GM12891 (cell line): ENCODE results near the gene TAF4.
"Not testable (repeated sequence)": the region's sequence is repeated elsewhere in the genome, so short reads cannot be mapped to it uniquely, and the experiment has no call there.

Source experiments
- DNase-seq: peaks from one replicate; pipeline ENCODE4 v3.0.0; 2011; ENCODE audit warnings: low spot score; ENCODE audit not compliant: insufficient read length
- FAIRE-seq: peaks from 2 replicates; lab custom pipeline; 2011; peaks lifted over from hg19 to GRCh38; lab: Jason Lieb, UNC
- PAX5 ChIP-seq: IDR thresholded peaks from 2 replicates; pipeline ENCODE4 v1.6.1; 2011; ENCODE audit warnings: low read length, moderate library complexity, mild to moderate bottlenecking; ENCODE audit not compliant: insufficient read depth, severe bottlenecking
- POLR2A ChIP-seq: IDR thresholded peaks from 2 replicates; pipeline ENCODE4 v1.6.1; 2011; ENCODE audit warnings: low read depth, low read length, control low read depth
- POLR2AphosphoS5 ChIP-seq: IDR thresholded peaks from 2 replicates; pipeline ENCODE4 v1.6.1; 2011; ENCODE audit warnings: low read depth, low read length, control low read depth
- POU2F2 ChIP-seq: IDR thresholded peaks from 2 replicates; pipeline ENCODE4 v1.6.1; 2011; ENCODE audit warnings: low read depth, mild to moderate bottlenecking, control low read depth, low read length, moderate library complexity
- SPI1 ChIP-seq: IDR thresholded peaks from 2 replicates; pipeline ENCODE4 v1.6.1; 2011; ENCODE audit warnings: low read depth, low read length, control low read depth
- TAF1 ChIP-seq: IDR thresholded peaks from 2 replicates; pipeline ENCODE4 v1.6.1; 2011; ENCODE audit warnings: low read depth, low read length, control low read depth

Gene TAF4

DNA sequence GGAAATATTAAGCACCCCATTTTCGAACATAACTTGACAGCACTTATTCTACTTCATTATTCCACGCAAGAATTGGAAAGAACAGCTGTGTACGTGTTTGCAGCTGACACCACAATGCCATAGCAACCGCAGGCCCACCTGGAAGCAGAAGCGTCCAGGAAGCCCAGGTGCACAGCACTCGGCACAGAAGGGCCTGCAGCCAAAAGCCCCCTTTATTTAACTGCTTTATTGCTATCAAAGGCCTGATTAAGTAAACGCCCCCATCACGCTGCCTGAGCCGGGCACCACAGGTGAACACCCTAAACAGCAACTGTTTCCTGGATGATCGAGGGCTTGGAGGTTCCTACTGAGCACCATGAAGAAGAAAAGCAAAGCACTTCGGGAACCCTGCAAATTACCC lies 6.3 kb downstream of the TAF4 start:
- FAIRE-seq, result no peak
- no peak for DNase-seq
- TF ChIP-seq PAX5, result no peak
- TF ChIP-seq SPI1, result no peak
- TF ChIP-seq TAF1, result no peak
- TF ChIP-seq POLR2A, result no peak
- TF ChIP-seq POU2F2, result no peak
- no peak for TF ChIP-seq POLR2AphosphoS5

DNA sequence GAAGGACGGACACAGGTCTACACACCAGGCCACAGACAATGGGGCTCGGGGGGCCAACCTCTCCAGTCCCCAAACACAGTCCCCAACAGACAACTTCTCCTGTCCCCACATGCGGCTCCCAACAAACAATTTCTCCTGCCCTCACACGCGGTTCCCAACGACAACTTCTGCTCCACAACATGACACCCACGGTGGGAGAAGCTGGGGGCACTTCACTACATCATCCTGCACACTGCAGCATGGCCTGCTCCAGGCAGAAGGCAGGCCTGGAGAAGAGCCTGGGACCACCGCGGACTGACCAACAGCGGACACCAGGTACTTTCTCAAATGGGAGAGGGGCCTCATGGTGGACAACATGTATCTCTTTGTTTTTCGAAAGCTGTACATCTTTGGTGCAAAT lies 6.7 kb downstream of the TAF4 start:
- FAIRE-seq (no peak), DNase-seq (no peak)
- TF ChIP-seq POU2F2 (no peak), SPI1 (no peak), PAX5 (no peak), POLR2AphosphoS5 (no peak)

DNA sequence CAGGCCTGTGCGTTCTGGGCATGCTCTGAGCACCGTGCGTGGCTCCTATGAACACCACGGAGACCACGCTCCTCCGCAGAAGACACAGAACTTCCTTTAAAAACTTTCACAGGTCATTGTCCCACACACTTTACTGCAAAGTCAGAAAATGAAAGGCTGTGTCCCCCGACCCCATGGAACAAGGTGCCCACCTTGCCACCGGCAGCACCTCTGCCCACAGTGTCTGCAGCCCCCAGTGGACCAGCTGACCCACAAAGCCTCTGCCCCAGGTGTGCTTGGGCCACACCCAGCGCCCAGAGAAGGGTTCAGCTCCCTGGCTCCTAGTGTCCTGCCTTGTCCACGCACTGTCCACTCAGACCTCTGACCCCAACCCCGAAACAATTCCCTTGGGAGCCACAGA lies 8.7 kb downstream of the TAF4 start:
- no peak for FAIRE-seq
- DNase-seq, result no peak
- TF ChIP-seq PAX5, result no peak
- no peak for TF ChIP-seq POLR2AphosphoS5
- TF ChIP-seq TAF1, result no peak

DNA sequence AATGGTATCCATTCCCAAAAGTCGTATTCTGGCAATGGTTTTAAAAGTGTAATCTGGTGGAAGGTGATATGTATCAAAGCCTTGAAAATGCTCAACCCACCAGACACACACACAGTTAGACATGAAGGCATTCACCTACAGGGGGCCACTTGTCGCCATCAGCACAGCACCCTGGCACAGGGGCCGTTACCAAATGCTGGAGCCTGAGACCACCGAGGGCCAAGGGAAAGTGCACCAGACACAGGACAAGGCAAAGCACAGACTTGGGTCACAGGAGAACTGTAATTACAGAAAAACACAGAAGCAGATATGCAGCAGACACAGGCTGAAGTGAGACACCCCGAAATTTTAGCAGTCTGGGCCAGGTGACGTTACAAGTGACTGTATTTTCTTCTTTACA lies 9.3 kb downstream of the TAF4 start:
- TF ChIP-seq TAF1 (no peak), PAX5 (no peak), POLR2A (no peak), SPI1 (no peak)
- DNase-seq (no peak), FAIRE-seq (no peak)

GRCh38 chr20:62055862-62056115 lies 9.9 kb downstream of the TAF4 start:
- FAIRE-seq, DNase-seq: not testable (repeated sequence)

DNA sequence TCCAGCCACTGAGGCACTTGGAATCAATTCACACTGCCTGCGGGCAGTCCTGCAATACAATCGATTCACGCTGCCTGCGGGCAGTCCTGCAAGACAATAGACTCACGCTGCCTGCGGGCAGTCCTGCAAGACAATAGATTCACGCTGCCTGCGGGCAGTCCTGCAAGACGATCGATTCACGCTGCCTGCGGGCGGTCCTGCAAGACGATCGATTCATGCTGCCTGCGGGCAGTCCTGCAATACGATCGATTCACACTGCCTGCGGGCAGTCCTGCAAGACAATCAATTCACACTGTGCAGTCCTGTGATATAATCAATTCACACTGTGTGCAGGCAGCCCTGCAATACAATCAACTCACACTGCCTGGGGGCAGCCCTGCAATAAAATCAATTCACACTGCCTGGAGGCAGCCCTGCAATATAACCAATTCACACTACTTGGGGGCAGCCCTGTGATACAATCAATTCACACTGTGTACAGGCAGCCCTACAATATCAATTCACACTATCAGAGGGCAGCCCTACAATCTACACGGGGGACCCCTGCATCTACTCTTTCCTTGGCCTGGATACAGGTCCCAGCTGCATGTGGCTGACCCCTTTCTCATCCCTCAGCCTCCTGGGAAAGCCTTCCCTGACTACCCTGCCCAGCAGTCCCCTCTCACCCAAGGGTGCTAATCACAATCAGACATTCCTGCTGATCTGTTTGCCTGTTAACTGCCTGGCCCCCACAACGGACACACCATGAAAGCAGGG lies 10.4 kb downstream of the TAF4 start:
- TF ChIP-seq SPI1, result no peak
- TF ChIP-seq POLR2A, result no peak
- TF ChIP-seq PAX5, result no peak
- no peak for TF ChIP-seq POLR2AphosphoS5
- no peak for TF ChIP-seq TAF1
- no peak for DNase-seq
- no peak for FAIRE-seq

DNA sequence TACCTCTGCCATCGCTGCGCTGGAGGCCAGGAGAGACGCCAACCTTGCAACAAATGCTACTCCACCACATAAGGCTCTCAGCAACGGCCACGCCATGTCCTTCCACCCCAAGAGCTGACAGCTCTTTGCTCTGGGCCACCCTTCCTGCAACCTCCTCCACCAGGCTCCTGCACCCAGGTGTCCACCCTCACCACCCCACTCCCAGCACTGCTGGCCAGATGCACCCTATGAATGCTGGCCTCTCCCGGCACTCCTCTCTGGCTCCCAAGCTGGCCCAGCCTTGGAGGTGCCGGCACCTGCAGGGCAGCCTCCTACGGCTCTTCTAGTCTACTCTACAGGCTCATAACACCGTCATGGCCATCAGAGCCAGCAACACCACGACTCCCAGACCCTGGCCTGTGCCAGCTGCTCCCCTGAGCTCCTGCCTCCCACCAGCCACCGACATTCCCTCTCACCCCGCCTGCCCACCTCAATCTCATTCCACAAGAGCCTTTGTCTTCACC lies 11.2 kb downstream of the TAF4 start:
- TF ChIP-seq POLR2A (no peak), POU2F2 (no peak), SPI1 (no peak), PAX5 (no peak), TAF1 (no peak), POLR2AphosphoS5 (no peak)
- FAIRE-seq (no peak), DNase-seq (no peak)

DNA sequence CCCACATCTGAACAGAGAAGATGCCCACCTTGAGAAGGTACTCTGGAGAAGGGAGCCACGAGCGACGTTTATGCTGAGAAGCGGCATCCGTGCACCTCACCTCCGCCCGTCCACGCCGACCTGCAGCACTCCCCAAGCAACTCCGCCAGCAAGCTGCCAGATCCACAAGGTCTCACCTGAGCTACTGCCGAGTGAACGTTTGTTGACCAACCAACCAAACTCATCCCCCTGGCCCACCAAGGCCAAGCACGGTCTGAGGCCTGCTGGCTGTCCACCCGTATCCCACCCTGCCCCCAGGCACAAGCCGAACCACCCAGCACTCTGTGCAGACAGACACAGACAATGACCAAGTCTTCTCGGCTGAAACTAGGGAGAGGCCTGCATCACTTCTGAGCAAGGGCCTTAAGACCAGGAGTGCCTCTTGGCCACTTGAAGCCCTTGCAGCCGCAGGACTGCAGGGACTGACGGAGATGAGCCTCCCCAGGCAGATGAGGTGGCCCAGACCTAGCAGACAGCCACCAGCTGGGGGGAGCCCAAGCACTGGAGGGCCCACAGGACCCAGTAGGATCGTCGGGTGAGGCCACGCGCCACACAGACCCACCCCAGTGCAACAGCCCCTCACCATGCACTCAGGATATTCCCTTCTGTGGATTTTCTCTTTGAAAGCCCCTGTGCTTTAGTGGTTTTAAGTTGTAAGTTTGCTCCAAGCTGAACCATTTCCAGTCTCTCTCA lies 12.1 kb downstream of the TAF4 start:
- TF ChIP-seq POLR2AphosphoS5 (no peak), TAF1 (no peak), POLR2A (no peak), SPI1 (no peak), PAX5 (no peak)
- no peak for FAIRE-seq
- DNase-seq, result no peak

DNA sequence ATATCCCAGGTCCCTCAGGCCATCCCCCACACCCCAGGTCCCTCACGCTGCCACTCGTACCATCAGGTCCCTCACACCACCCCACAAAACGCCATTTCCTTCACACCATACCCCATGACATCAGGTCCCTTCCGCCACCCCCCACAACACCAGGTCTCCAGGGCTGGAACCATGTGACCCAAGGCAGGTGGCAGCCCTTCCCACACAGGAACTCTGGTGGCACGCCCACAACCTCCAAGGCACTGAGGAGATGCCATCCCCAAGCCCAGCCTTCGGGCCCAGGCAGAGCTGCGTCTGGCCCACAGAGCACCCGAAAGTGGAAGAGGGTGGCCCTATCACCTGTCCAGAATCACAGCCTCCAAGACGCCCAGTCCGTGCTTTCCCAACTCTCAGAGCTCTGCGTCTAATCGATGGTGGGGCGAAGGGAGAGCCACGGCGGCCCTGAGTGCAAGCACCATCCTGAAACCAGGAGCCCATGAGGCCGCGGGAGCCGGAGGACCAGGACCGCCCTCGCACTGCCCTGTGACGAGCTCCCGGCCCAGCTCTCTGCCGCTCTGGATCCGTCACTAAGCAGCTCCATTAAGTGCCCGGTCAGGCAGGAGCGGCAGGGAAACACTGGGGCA lies 12.7 kb downstream of the TAF4 start:
- no peak for FAIRE-seq
- no peak for DNase-seq
- TF ChIP-seq SPI1 (no peak), TAF1 (no peak), POU2F2 (no peak), POLR2AphosphoS5 (no peak), POLR2A (no peak), PAX5 (no peak)

- no peak for DNase-seq
- no peak for FAIRE-seq
- TF ChIP-seq TAF1 (no peak), POLR2AphosphoS5 (no peak), POU2F2 (no peak), POLR2A (no peak), SPI1 (no peak), PAX5 (no peak)
Measured at GRCh38 chr20:62052336-62052841, 13.3 kb downstream of the TAF4 start.
